Stimulated activated CD8-positive, alpha-beta memory T cell treated with anti-CD3 and anti-CD28 coated beads, Interleukin-15, amount 100 ng/mL, for 24 hours (primary cell): ENCODE results near the gene TRIO.

Experiments
- DNase-seq: peaks from one replicate; pipeline ENCODE4 v3.0.0-alpha.2; 2020; ENCODE audit warnings: low read depth

TRIO gene

DNA sequence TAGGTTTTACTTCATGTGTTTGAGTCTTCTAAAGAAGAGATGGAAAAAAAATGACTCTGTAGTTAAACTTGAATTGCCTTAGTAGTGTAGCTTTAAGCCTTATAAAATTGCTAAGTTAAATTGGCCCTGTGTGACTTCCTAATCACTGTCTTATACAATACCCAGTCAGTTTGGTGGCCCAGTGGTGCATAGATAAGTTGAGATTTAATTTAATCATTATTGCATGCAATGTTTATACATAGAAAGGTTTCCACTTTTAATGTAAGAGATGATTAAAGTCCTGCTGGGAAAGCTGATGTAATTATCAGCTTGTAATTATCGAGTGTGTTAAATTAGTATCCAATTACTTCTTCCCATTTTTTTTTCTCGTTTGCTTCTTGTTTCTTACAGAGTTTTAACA, 187.1 kb downstream of the TRIO start:
- no peak for DNase-seq

DNA sequence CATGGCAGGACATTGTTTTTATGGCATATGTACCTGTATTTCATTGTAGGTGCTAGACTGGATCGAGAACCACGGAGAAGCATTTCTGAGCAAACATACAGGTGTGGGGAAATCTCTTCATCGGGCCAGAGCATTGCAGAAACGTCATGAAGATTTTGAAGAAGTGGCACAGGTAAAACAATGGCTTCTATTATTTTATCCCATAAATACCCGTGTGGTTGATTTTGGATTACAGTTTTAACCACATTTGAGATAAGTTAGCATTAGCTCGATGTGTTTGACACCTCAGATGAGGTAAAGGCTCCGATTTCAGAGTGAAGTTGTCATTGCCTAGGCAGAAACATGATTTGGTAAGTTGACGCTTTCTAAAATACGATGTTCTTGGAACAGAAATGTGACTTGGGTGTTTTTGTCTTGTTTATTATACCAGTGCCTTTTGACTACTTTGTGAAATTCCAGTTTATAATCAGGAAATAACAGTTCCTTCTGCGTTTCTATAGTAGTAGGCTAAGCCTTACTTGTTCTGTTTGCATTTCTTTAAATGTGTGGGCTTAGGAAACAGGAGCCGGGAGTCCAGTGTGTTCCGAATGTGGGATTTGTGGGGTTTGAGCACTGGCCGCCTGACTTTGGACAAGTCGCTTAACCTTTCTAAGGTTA, 187.7 kb downstream of the TRIO start:
- no peak for DNase-seq

DNA sequence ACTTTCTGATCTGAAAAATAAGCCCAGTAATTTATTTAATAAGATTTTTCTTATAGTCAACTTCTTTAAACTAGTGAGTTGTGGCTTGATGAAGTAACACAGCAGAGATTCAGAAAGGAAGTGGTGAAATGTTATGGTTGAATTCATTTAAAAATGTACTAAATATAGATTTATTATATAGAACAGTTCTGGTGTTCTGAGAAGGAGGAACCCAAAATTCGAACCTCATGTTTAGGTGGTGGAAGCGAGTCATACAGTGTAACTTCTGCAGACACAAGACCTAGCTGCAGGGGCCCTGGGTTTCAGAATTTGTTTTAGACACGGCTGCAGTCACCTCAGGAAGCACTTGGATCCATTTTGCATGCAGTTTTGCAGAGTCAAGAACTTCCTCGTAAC, 188.2 kb downstream of the TRIO start:
- no peak for DNase-seq

DNA sequence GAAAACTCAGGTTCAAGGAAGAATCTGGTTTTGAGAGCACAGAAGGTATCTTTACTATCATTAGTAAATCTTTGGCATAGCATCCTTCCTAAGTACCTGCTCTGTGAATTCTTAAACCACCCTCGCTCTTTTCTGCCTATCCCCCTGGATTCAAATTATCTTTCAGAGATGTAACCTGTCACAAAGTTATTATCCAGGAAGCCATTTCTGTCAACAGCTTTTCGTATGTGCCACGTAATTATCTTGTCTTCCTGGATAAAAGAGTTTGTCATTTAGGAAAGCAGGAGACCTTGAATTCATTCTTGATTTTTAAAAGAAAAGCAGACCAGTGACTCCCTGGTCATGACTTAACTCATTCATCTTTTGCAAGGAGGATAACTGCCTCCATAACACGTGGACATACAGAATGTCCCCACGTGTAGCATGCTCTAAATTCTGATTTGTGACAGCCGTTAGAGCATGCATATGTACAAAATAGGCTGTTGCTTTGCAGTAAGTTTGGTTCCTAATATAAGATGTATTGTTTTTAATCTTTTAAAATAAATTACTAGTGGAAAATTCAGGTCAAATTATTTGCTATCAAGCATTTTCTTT, 189.0 kb downstream of the TRIO start:
- DNase-seq: no peak

DNA sequence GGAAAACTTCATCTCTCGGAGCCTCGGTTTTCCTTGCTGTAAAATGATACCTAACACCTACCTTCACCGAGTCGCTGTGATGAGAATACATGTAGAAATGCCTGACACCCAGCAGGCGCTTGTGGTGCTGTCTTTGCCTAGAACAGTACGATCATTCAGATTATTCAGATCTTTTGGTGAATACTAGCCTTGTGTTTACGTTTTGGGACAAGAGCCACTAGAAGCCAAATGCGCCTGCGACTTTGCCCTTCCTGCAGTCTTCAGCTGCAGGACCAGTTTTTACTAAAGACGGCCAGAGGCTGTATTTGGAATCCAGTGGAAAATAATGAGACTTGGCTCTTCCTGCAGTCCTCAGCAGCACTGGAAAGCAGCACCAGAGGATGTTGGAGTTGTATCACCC, 189.6 kb downstream of the TRIO start:
- no peak for DNase-seq

DNA sequence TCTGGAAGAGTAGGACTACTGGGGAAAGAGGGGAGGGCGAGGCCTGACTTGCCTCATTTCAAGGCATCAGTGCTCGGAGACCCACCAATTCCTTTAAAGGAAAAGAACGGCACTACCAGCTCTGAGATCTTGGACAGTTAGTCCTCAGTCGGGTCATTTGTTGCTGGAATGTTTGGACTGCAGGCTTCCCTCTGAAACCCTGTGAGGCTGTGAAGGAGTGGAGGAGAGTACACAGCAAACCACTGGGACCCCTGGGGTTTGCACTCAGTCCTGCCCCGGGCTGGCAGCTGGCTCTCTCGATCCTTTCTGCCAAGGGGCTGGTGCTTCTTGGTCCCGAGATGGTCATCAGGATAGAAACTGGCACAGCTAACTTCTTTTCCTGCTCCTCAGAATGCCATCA, 194.5 kb downstream of the TRIO start:
- no peak for DNase-seq

DNA sequence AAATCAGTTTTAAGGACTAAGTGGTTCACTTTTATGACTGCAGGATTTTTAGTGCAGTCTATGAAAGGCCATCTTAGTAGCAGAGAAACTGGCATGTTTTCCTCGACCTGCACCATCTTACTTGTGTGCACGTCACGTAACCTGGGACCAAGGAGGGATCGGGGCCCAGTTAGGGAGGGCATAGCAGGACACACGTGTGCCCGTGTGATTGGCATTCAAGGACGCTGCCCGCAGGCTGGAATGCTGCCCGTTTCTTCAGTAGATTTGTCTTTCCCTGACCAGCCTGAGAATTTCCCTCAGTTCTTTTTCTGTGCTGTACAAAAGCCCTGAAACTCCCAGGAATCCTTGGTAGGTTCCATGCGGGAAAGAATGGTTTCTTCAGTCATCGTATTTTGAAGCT, 196.3 kb downstream of the TRIO start:
- DNase-seq: no peak

DNA sequence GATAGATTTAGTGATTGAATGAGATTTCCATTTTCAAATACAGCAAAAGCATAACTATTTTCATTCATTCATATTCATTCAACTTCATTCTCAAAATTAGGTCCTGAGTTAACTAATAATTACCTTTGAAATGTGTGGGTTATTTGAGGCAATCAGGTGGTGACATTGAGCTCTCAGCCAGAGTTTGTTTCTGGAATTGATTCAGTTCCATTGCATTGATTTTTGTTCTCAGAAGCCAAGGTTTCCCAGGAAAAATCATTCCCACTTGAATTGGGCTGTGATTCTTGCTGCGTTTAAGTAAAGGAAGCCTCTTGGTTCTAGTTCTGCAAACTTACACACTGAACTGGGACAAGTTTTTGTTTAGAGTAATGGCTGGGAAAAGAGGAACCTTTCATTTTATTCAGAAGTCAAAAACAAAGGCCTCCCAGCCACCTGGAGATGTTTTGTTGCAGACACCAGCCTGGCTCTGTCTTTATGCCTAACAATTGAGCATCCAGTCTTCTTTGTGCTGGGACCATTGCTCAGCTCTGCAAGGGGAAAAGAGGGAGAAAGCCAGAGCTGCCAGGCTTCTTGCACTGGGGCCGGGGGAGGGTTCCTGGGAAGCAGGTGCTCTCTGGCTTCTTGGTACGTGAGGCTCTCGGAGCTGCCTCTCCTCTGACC, 198.6 kb downstream of the TRIO start:
- DNase-seq: no peak

DNA sequence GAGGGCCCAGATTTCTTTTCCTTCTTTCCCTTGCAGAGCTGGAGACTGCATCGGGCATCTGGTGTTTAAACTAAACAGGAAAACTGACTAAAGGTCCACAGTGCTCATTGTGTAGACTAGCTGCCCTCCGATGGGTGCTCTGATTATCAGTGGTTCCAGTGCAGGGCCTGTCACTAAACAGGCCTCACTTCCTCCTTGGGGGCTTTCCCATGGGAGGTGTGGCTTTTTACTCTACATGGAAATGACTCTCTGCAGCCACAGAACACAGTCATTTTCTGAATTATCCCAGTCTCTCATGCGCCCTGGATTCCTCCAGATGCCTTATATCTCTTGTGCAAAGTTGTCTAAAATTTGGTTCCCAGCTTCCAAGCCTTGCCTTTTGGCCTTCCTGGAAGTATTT, 199.2 kb downstream of the TRIO start:
- DNase-seq: no peak

DNA sequence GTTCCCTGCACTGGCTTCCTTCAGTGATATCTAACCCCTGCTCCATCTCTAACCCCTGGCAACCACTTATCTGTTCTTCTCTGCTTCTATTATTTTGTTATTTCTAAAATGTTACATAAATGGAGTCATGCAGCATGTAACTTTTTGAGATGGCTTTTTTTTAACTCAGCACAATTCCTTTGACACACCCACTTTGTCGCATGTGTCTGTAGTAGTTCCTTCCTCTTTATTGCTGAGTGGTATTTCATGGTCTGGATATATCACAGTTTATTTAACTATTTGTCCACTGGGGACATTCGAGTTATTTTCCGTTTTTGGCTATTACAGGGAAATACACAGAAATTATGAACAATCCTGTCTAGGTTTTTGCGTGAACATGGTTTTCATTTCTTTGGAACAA, 200.2 kb downstream of the TRIO start:
- DNase-seq: no peak

DNA sequence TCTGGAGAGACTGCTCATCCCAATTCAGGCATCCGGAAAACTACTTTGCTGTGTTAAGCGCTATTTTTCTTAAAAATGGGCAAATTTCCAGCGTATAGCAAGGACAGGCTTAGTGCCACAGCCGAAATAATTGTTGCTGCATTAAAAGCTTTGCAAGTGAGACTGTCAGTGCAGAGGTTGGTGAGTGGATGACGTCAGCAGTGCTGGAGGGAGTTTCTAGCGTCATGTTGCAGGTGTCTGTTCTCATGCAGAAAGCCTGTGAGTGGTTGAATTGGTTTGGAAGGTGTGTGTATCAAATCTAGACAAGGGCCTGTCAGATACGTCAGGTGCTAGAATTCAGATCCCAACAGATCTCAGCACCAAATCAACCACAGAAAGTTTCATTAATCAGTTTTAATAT, 204.4 kb downstream of the TRIO start:
- no peak for DNase-seq

DNA sequence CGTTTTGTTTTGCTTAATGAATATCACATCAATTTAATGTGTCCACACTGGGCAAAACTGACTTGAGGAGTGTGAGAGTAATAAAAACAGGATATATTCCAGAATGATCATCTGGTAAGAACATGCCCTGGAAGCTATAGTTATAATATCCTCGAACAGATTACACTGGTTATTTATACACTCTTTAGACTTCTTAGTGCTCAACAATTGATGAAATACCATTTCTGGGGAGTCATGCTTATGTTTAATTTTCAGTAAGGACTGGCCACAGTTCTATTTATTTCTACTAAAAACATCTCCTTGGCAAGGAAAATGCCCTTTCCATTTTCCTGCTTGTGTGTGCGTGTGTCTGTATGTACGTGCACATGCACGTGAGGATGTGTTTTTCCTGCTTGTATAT, 205.0 kb downstream of the TRIO start:
- DNase-seq: no peak

DNA sequence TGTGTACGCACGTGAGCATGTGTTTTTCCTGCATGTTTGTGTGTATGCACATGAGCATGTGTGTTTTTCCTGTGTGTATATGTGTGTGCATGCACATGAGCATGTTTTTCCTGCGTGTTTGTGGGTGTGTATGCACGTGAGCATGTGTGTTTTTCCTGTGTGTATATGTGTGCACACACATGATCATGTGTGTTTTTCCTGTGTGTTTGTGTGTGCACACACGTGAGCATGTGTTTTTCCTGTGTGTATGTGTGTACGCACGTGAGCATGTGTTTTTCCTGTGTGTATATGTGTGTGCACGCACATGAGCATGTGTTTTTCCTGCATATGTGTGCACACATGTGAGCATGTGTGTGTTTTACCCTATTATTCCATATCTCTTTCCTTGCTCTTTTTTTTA, 205.9 kb downstream of the TRIO start:
- no peak for DNase-seq

DNA sequence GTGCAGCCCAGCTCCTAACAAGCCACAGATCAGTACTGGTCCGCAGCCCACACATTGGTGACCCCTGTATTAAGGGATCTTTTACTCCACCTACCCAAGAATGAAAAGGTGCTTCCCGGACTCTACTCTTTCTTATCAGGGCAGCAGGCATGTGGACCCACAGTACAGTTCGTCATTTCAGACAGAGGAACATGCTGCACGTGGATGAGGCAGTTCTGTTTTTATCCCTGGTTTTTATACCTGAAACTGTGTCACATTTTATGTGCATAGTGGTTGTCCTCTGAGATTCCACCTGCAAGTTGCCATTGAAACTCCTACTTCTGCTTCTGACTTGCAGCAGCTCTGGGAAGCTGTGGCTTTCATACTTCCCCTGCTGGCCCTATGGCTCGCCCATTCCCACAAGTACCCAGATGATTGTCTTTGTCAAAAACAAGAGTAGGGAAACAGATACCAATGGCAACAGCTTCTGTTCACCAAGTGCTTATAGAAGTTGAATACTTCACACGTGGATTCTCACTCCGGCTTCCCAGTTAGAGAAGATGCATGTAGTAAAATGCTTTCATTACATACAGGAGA, 208.0 kb downstream of the TRIO start:
- DNase-seq: no peak

DNA sequence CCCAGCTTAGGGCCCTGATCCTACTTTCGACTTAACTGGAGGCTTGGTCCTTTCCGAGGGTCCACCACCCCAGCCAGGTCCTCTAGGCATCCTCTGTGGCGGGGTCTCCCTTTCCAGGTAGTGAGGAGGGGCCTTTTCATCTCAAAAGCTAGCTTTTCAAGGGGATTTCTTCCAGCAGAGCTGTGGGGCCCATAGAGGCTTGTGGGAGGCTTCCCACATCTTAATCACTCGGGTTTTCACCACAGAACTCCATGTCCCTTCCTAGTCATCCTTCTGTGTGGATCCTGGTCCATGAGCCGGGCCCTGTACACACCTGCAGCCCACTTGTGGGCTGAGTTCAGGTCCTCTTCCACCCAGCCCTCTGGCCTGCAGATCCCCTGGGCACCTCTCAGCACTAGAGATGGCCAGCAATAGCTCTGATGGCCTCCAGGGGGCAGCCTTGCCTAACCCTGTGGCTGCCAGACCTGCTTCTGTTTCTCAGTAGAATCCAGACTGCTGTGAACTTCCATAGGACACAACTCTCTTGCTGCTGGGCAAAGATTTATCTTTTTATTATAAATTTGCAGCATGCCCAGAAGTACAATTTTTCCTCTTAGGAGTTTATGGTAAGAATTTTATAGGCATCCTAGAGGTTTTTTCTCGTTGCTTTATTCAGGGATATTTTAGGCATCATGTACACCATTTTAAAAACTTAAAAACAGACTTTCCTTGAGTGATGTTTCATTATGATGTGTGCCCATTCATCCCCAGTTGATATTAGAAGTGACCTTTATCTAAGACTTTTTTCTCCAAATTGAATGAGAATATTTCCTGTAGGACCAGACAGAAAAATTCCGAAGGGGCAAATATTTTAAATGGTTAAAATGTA, 208.9 kb downstream of the TRIO start:
- no peak for DNase-seq

DNA sequence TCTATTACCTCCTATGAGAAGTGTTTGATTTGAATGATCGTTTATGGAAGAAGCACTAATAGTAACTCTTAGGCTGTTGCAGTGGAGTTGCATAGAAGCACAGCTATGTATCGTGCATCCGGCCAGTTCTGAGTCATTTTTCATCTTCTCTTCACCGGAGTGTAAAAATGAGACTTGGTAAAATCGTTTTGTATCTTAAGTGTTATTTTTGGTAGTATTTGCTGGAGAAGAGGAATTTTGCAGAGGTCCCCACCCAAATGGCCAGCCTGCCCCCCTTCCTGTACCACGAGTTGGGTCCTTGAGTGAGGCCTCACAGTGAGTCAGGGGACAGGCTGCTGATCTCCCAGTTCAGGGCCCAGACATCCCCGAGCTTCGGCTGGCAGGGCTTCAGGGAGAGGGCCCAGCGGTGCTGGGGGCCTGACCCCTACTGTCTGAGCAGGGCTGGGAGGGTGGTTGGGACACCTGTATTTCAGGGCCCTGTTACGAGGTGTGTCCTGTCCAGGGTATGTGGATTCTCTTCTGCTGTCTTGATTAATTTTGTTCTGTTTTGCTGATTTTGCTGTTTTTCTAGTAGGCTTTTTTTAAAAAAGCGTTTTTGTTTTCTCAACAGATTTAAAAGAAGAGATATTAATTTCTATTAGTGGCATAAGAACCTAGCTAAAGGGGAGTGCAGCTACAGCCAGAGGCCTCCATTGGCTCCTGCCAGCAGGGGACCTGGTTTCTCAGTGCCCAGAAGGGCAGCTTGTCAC, 210.8 kb downstream of the TRIO start:
- DNase-seq: no peak

DNA sequence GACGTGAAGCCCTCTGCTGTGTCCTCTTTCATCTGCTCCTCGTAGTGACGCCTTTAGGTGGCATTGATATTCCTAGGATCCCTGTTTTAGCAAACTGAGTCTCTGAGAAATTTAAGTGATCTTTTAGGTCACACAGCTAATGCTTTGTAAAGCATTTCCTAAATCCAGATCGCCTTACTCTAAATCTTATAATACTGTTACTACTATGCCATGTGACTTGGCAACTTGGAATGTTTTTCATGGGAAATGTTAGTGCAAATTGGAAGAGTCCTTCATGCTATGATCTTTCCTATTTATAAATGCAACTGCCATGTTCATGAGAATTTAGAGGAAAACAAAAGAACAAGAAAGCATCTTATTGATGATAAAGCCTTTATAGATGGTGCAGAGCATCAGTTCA, 212.2 kb downstream of the TRIO start:
- DNase-seq: no peak

DNA sequence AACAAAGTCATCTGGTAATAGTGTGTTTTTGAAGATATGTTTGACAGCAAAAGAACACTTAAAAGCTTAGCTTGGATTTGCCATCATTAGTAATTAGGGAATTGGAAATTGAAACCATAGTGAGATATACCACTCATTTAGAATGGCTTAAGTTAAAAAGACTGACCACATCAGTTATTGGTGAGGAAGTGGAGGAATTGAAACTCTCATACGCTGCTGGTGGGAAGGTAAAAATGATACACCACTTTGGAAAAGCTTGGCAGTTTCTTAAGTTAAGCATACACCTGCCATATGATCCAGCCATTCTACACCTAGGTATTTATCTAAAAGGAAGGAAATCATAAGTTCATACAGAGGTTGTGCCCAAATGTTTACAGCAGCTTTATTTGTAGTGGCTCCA, 213.2 kb downstream of the TRIO start:
- DNase-seq: no peak

DNA sequence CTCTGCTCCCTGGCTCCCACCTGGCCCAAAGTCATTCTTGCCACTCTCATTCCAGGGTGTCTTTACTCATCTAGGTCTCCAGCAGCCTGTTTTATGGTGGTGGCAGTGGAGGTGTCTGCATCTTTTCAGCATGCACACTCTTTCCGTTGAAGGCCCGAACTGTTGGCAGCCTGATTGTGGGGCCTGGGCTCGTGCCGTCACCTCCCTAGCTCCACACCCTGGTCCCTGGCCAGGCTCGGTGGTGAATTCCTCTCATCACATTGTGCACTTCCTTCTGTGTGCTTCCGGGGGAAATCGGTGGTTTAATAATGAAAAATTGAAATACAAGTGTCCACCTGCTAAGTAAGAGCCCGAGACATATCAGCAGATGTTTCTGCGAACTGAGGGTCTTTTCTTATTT, 214.3 kb downstream of the TRIO start:
- no peak for DNase-seq

DNA sequence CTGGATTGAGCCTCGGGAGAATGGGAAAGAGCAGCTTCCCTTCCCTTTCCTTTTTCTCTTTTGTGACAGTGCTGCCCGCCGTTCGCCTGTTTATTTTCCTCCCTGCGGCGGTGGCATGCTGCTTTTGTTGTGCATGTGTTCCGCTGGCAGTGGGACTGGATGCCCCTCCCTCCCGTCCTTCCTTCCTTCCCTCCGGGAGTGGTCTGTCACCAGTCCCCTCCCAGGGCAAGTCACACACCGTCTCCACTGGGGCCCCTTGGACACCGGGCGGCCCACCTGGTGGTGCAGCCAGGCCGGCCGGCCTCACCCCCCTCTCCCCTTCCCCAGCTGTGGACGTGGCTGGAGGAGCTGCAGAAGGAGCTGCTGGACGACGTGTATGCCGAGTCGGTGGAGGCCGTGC, 214.7 kb downstream of the TRIO start:
- DNase-seq: no peak

DNA sequence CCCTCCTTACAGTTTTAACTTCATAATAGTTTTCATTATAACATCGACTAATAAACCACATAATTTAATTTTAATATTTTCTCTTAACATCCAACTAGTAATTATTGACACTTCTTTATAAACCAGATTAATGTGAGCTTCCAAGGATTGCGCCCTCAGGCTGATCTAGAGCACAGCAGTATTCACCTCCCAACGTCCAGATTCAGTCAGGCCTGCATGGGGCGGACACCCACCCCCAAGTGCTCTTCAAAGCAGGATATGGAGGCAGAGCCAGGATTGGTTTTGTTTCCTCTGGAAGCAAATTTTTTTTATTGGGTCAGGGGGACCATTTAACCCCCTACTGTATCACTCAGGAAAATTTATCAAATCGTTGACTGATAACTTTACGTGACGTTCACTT, 215.4 kb downstream of the TRIO start:
- no peak for DNase-seq
